ENCODE measurements around the gene PREP.

GRCh38 chr6:105253787-105254186 is 149.1 kb downstream of the PREP start:
- TF ChIP-seq EZH2phosphoT487 (IDR thresholded peaks at IDR 0.05; ENCODE audit: low read depth, severe bottlenecking, unreplicated experiment) (no peak), EZH2 (IDR thresholded peaks at IDR 0.05; ENCODE audit: borderline replicate concordance) (no peak)
